HEK293 (cell line): ENCODE results near the gene EIF4EBP3.

ENCODE experiments used
- CTCF ChIA-PET: fragments of 350-600 bp; formaldehyde crosslinking; extraction: SDS; loops from one replicate; lab custom pipeline; 2021; ENCODE audit warnings: antibody characterized with exemption; lab: Yijun Ruan, JAX
- POLR2A ChIA-PET: fragments of 300-600 bp; formaldehyde crosslinking; extraction: SDS; loops from one replicate; lab custom pipeline; 2020; ENCODE audit warnings: antibody characterized with exemption, inconsistent platforms; lab: Yijun Ruan, JAX
- H3K27ac ChIP-seq: fragments of 200-500 bp; sonication (Bioruptor generic); 2 replicates; pipeline ENCODE4 v1.5.1; 2014; ENCODE audit warnings: low read depth, low read length, control low read depth, inconsistent platforms; ENCODE audit errors: extremely low read depth
- H3K36me3 ChIP-seq, 2 experiments: fragments of 200-500 bp in 1 of 2; sonication (Bioruptor generic) in 1 of 2; 1 replicate in 1 of 2; 2 replicates in 1 of 2; pipeline ENCODE4 v1.5.1; 2014 to 2017; ENCODE audit warnings: inconsistent platforms in 2 of 2, low read length in 2 of 2; ENCODE audit not compliant: control insufficient read depth in 2 of 2, insufficient read depth in 1 of 2
- H3K4me1 ChIP-seq: fragments of 200-500 bp; sonication (Bioruptor generic); 2 replicates; pipeline ENCODE4 v1.5.1; 2014; ENCODE audit warnings: mild to moderate bottlenecking, low read length, inconsistent platforms; ENCODE audit not compliant: control insufficient read depth, insufficient read depth
- H3K4me3 ChIP-seq: 2 replicates; pipeline ENCODE4 v1.5.1; 2011; ENCODE audit warnings: low read depth, mild to moderate bottlenecking, control low read depth, low read length, moderate library complexity
- H3K9me3 ChIP-seq: fragments of 200-500 bp; sonication (Bioruptor generic); 2 replicates; pipeline ENCODE4 v1.5.1; 2014; ENCODE audit warnings: low read depth, low read length, inconsistent platforms; ENCODE audit not compliant: control insufficient read depth, insufficient read depth
- FEZF1 ChIP-seq: fragments of 450-650 bp; formaldehyde crosslinking; IDR thresholded peaks from 2 replicates; pipeline ENCODE4 v1.5.1; 2016; ENCODE audit warnings: missing biosample characterization, missing genetic modification characterization
- GLIS1 ChIP-seq: fragments of 450-650 bp; formaldehyde crosslinking; IDR thresholded peaks from 2 replicates; pipeline ENCODE4 v1.5.1; 2016; ENCODE audit warnings: missing biosample characterization, missing genetic modification characterization
- KLF7 ChIP-seq: fragments of 450-650 bp; formaldehyde crosslinking; IDR thresholded peaks from 2 replicates; pipeline ENCODE4 v1.5.1; 2016; ENCODE audit warnings: missing biosample characterization, missing genetic modification characterization, borderline replicate concordance
- PRDM2 ChIP-seq: fragments of 450-650 bp; formaldehyde crosslinking; IDR thresholded peaks from 2 replicates; pipeline ENCODE4 v1.5.1; 2016; ENCODE audit warnings: missing biosample characterization, missing genetic modification characterization, borderline replicate concordance
- SETDB1 ChIP-seq: IDR thresholded peaks from one replicate; pipeline ENCODE4 v1.6.1; 2017; ENCODE audit warnings: mild to moderate bottlenecking, low read length, moderate library complexity, mixed read lengths; ENCODE audit not compliant: insufficient read length
- ZFP3 ChIP-seq: fragments of 450-650 bp; formaldehyde crosslinking; IDR thresholded peaks from 2 replicates; pipeline ENCODE4 v1.5.1; 2016; ENCODE audit warnings: low read depth, missing biosample characterization, missing genetic modification characterization
- ZNF157 ChIP-seq: fragments of 450-650 bp; formaldehyde crosslinking; IDR thresholded peaks from 2 replicates; pipeline ENCODE4 v1.5.1; 2016; ENCODE audit warnings: missing biosample characterization, missing genetic modification characterization
- ZNF266 ChIP-seq: fragments of 450-650 bp; formaldehyde crosslinking; IDR thresholded peaks from 2 replicates; pipeline ENCODE4 v1.5.1; 2016; ENCODE audit warnings: missing biosample characterization, missing genetic modification characterization, low read depth
- ZNF311 ChIP-seq: fragments of 450-650 bp; formaldehyde crosslinking; IDR thresholded peaks from 2 replicates; pipeline ENCODE4 v1.5.1; 2017; ENCODE audit warnings: missing biosample characterization, missing genetic modification characterization, borderline replicate concordance
- ZNF362 ChIP-seq: fragments of 450-650 bp; formaldehyde crosslinking; IDR thresholded peaks from 2 replicates; pipeline ENCODE4 v1.5.1; 2016; ENCODE audit warnings: missing biosample characterization, missing genetic modification characterization
- ZNF404 ChIP-seq: fragments of 450-650 bp; formaldehyde crosslinking; IDR thresholded peaks from 2 replicates; pipeline ENCODE4 v1.5.1; 2017; ENCODE audit warnings: missing biosample characterization, missing genetic modification characterization
- ZNF416 ChIP-seq: fragments of 450-650 bp; formaldehyde crosslinking; IDR thresholded peaks from 2 replicates; pipeline ENCODE4 v1.5.1; 2016; ENCODE audit warnings: missing biosample characterization, missing genetic modification characterization
- ZNF426 ChIP-seq: fragments of 450-650 bp; formaldehyde crosslinking; IDR thresholded peaks from 2 replicates; pipeline ENCODE4 v1.5.1; 2017; ENCODE audit warnings: missing biosample characterization, missing genetic modification characterization, mild to moderate bottlenecking, inconsistent platforms, moderate library complexity
- ZNF585B ChIP-seq: fragments of 450-650 bp; formaldehyde crosslinking; IDR thresholded peaks from 2 replicates; pipeline ENCODE4 v1.5.1; 2016; ENCODE audit warnings: missing biosample characterization, missing genetic modification characterization
- ZNF629 ChIP-seq: fragments of 450-650 bp; formaldehyde crosslinking; IDR thresholded peaks from 2 replicates; pipeline ENCODE4 v1.5.1; 2017; ENCODE audit warnings: missing biosample characterization, missing genetic modification characterization
- ZNF677 ChIP-seq: fragments of 450-650 bp; IDR thresholded peaks from 2 replicates; pipeline ENCODE4 v1.5.0; 2018; ENCODE audit warnings: missing biosample characterization, mild to moderate bottlenecking, missing genetic modification characterization, moderate library complexity
- ZNF707 ChIP-seq: fragments of 450-650 bp; formaldehyde crosslinking; IDR thresholded peaks from 2 replicates; pipeline ENCODE4 v1.5.1; 2016; ENCODE audit warnings: missing biosample characterization, missing genetic modification characterization
- ZSCAN16 ChIP-seq: fragments of 450-650 bp; formaldehyde crosslinking; IDR thresholded peaks from 2 replicates; pipeline ENCODE4 v1.5.1; 2016; ENCODE audit warnings: missing biosample characterization, missing genetic modification characterization

EIF4EBP3 gene

GRCh38 chr5:140560227-140560626, 12.8 kb downstream of the EIF4EBP3 start (continued):
- TF ChIP-seq ZNF266 (tag by site-specific recombination) = no peak

- ChIA-PET POLR2A (no interaction called here), CTCF (interaction anchor here (0.6 to 1.3 kb wide), 3 partner anchors 8 to 220 kb away, joined by 3 to 5 read pairs (median 3); no protein-coding TSS in a partner anchor)
- Histone ChIP-seq H3K4me3 (no peak overlapping the region), H3K4me1 (0 out of 2 replicates have a peak, but pooled peaks cover 3% of the 10 kb centered on the region), H3K36me3 (peaks cover 0 to 52% of the 10 kb centered on the region in 2 experiments; a peak in 1 of 3 replicates), H3K27ac (no peak overlapping the region), H3K9me3 (no peaks in the 10 kb centered on the region)
- TF ChIP-seq SETDB1 (no peak), ZNF707 (tag by site-specific recombination) (no peak), ZNF157 (tag by site-specific recombination) (no peak), GLIS1 (tag by site-specific recombination) (no peak)
Measured at GRCh38 chr5:140561753-140562523, 14.5 kb downstream of the EIF4EBP3 start.

GRCh38 chr5:140563596-140563995, 16.1 kb downstream of the EIF4EBP3 start:
- H3K27ac ChIP-seq = peak overlapping the region; percentile 44; the same call in 1 of the 2 replicates
- ChIA-PET POLR2A (interaction anchor here (0.6 to 1.9 kb wide), 8 partner anchors 8 to 162 kb away, joined by 3 to 13 read pairs (median 4); partner anchors contain the start of genes ANKHD1, CD14, HARS1 and HARS2), CTCF (no interaction called here)
- H3K36me3 ChIP-seq = peaks cover 6 to 64% of the 10 kb centered on the region in 2 experiments; a peak in 2 of 3 replicates
- TF ChIP-seq ZNF311 (no peak), ZNF585B (no peak), ZNF416 (tag by site-specific recombination) (no peak), ZFP3 (tag by site-specific recombination) (no peak), ZNF629 (tag by site-specific recombination) (no peak), KLF7 (tag by site-specific recombination) (no peak), ZNF362 (tag by site-specific recombination) (no peak), ZNF677 (tag by site-specific recombination) (no peak), PRDM2 (tag by site-specific recombination) (no peak), ZNF404 (no peak), ZNF426 (tag by site-specific recombination) (no peak), ZSCAN16 (no peak), FEZF1 (no peak)
- 0 out of 2 replicates have a peak, but pooled peaks cover 3% of the 10 kb centered on the region for H3K4me1 ChIP-seq
- peak overlapping the region; percentile 86 for H3K4me3 ChIP-seq
- H3K9me3 ChIP-seq = no peaks in the 10 kb centered on the region
